T-helper 17 cell (primary cell): ENCODE measurements around the gene CD247. TPM values are rescaled to one million over a fixed set of nuclear protein-coding genes. Genes with fewer than 3 reads are reported as not detected.

Experiments
- ATAC-seq: fragments of 150-1000 bp; cut with Tn5 transposase; 2 replicates; pipeline ENCODE4 v1.10.0; 2021; ENCODE audit warnings: mild to moderate bottlenecking, moderate library complexity
- DNase-seq, 3 donors: peaks; one replicate each; pipeline versions ENCODE4 v3.0.0 to v3.0.0-alpha.2; 2020 to 2021
- H3K9me3 ChIP-seq: one replicate; pipeline ENCODE4 v1.7.0; 2013; ENCODE audit warnings: low read length, mild to moderate bottlenecking; ENCODE audit not compliant: control insufficient read depth, poor library complexity, severe bottlenecking
- H3K27ac Mint-ChIP-seq: one replicate; pipeline ENCODE4 v1.8.0; 2022; ENCODE audit warnings: mild to moderate bottlenecking, moderate library complexity, mixed read lengths
- H3K27me3 Mint-ChIP-seq: one replicate; pipeline ENCODE4 v1.8.0; 2022; ENCODE audit warnings: mixed read lengths
- H3K36me3 Mint-ChIP-seq: one replicate; pipeline ENCODE4 v1.8.0; 2022; ENCODE audit warnings: low read depth, mixed read lengths
- H3K4me1 Mint-ChIP-seq: one replicate; pipeline ENCODE4 v1.8.0; 2022; ENCODE audit warnings: mild to moderate bottlenecking, mixed read lengths
- H3K4me3 Mint-ChIP-seq: one replicate; pipeline ENCODE4 v1.8.0; 2022; ENCODE audit warnings: mild to moderate bottlenecking, moderate library complexity, mixed read lengths
- total RNA-seq, 4 donors: library from RNA in 2 of 4; stranded (reverse) in 2 of 4; gene quantifications; one replicate each; pipeline ENCODE4 v1.2.3 and lab custom pipeline; 2022 to 2026

CD247 gene
- total RNA-seq, 2 donors from 2014 or later, result 265 to 295 TPM

- DNase-seq (no peak), ATAC-seq (no peak)
Observed at GRCh38 chr1:167512046-167512654, 6.2 kb downstream of the CD247 start.

GRCh38 chr1:167511374-167511986 is 6.8 kb downstream of the CD247 start:
- DNase-seq (no peak), ATAC-seq (no peak)
- Mint-ChIP-seq H3K36me3 (peaks cover 3% of the 10 kb centered on the region), H3K4me1 (peaks cover 56% of the 10 kb centered on the region), H3K27ac (peak overlapping the region; percentile 99), H3K4me3 (peak overlapping the region; percentile 90), H3K27me3 (no peaks in the 10 kb centered on the region)
- no peaks in the 10 kb centered on the region for H3K9me3 ChIP-seq

More at GRCh38 chr1:167512046-167512654, 6.2 kb downstream of the CD247 start:
- Mint-ChIP-seq H3K36me3 (peaks cover 3% of the 10 kb centered on the region), H3K27me3 (no peaks in the 10 kb centered on the region), H3K4me1 (peaks cover 55% of the 10 kb centered on the region), H3K27ac (peak overlapping the region; percentile 99), H3K4me3 (peak overlapping the region; percentile 84)
- no peaks in the 10 kb centered on the region for H3K9me3 ChIP-seq

GRCh38 chr1:167510881-167511280 is 7.4 kb downstream of the CD247 start:
- H3K9me3 ChIP-seq, result no peaks in the 10 kb centered on the region
- Mint-ChIP-seq H3K4me3 (peak overlapping the region; percentile 90), H3K4me1 (peaks cover 51% of the 10 kb centered on the region), H3K27ac (peak overlapping the region; percentile 99), H3K27me3 (no peaks in the 10 kb centered on the region), H3K36me3 (peaks cover 3% of the 10 kb centered on the region)
- ATAC-seq (peak; percentile 39), DNase-seq (no peak)

- Mint-ChIP-seq H3K27me3 (no peaks in the 10 kb centered on the region), H3K36me3 (peaks cover 3% of the 10 kb centered on the region), H3K4me1 (peaks cover 52% of the 10 kb centered on the region), H3K27ac (peak overlapping the region; percentile 99), H3K4me3 (peak overlapping the region; percentile 90)
- no peak for DNase-seq
- no peaks in the 10 kb centered on the region for H3K9me3 ChIP-seq
- peak; percentile 39 for ATAC-seq
Observed at GRCh38 chr1:167510244-167510643, 8.1 kb downstream of the CD247 start.

DNA sequence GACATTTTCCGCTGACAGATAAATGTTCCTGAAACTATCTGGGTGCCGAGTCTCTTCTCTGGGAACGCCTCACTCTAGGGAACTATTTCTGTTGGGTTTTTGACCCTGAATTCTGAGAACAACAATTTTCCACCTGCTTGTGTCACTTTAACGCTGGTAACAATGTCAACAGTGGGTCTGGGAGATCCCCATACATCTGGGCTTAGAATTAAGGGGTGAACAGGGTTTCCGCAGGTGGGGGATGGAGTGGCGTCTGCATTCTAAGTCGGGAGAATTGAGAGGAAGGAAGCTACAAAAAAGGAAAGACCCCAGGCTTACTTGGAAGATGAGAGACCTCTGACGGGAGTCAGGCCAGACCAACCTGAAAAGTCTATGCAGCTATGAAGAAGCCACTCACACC is 8.7 kb downstream of the CD247 start:
- no peaks in the 10 kb centered on the region for H3K27me3 Mint-ChIP-seq

DNA sequence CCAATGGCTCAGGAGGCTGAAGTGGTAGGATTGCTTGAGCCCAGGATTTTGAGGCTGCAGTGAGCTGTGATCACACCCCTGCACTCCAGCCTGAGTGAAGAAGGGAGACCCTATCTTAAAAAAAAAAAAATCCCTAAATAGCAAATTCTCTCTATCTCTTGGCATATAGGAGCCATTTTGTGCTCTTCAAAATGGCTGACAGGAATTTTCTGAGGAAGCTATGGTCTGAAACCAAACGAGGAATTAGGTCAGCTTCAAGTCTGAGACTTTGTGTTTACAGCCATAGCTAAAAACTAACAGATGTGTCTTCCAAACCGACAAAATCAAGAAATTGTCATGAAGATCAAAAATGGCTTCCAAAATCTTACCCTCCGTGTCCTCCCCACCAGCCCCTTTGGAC is 10.6 kb downstream of the CD247 start:
- Mint-ChIP-seq H3K36me3 (peaks cover 6% of the 10 kb centered on the region), H3K4me3 (no peak overlapping the region)

More for the DNA sequence above, 8.7 kb downstream of the CD247 start:
- Mint-ChIP-seq H3K4me1 (peaks cover 58% of the 10 kb centered on the region), H3K36me3 (peaks cover 3% of the 10 kb centered on the region), H3K4me3 (peak overlapping the region; percentile 90), H3K27ac (peak overlapping the region; percentile 99)
- ATAC-seq, result peak; percentile 72
- no peaks in the 10 kb centered on the region for H3K9me3 ChIP-seq
- peak in 1 of 3 donors; percentile 31 for DNase-seq

DNA sequence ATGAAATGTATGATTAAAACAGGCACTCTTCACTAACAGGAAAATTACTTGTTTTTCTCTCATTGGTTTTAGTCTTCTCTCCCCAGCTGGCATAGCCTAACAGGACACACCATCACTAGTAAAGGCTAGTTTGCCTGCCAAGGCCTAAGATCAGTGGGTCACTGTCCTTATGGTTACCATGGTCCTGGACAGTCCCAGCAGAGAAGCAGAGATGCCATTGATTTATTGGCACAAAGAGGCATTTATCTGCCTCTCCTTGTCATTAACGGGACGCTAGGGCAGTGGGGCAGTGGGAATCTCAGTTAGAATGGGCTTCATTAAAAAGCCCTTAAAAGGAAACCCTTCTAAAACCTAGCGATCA is 13.9 kb downstream of the CD247 start:
- DNase-seq (no peak), ATAC-seq (no peak)
- Mint-ChIP-seq H3K27ac (peak overlapping the region; percentile 98), H3K36me3 (peaks cover 3% of the 10 kb centered on the region), H3K4me1 (peaks cover 71% of the 10 kb centered on the region), H3K27me3 (no peaks in the 10 kb centered on the region), H3K4me3 (no peak overlapping the region)
- H3K9me3 ChIP-seq, result no peaks in the 10 kb centered on the region

More for the DNA sequence above, 10.6 kb downstream of the CD247 start:
- ATAC-seq (no peak), DNase-seq (no peak)
- H3K27ac Mint-ChIP-seq, result peak overlapping the region; percentile 99
- H3K4me1 Mint-ChIP-seq, result peaks cover 69% of the 10 kb centered on the region
- no peaks in the 10 kb centered on the region for H3K9me3 ChIP-seq
- H3K27me3 Mint-ChIP-seq, result no peaks in the 10 kb centered on the region

GRCh38 chr1:167503626-167504466 is 14.5 kb downstream of the CD247 start:
- Mint-ChIP-seq H3K27ac (peak overlapping the region; percentile 98), H3K27me3 (no peaks in the 10 kb centered on the region), H3K4me1 (peaks cover 74% of the 10 kb centered on the region), H3K36me3 (peaks cover 3% of the 10 kb centered on the region), H3K4me3 (peak overlapping the region; percentile 82)
- H3K9me3 ChIP-seq, result no peaks in the 10 kb centered on the region
- ATAC-seq (no peak), DNase-seq (no peak)

DNA sequence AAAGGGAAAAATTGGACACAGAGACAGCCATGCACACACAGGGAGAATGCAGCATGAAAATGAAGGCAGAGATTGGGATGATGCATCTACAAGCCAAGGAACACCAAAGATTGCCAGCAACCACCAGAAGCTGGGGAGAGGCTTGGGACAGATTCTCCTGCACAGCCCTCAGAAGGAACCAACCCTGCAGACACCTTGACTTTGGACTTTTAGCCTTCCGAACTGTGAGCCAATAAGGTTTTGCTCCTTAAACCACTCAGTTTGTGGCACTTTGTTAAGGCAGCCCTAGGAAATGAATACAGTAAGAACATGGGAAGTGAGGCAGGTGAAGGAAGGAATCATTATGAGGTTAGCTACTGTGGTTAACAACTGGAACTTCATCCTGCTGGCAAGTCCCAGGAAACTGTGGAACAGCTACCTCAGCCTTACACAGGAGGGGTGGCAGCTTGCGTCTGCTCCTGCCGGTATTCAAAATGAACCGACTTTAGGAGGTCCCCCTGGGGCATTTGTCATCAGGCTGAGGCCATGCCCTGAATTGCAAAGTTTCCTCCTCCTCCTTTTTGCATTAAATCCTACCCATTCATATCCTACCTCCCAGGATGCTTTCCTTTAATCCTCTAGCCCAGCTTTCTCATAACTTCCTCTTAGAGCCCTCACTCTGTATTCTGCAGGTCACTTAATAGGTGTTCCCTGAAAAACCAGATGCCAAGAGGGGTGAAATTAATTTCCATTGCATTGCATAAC is 15.4 kb downstream of the CD247 start:
- no peaks in the 10 kb centered on the region for H3K9me3 ChIP-seq
- peaks cover 78% of the 10 kb centered on the region for H3K4me1 Mint-ChIP-seq
- H3K27ac Mint-ChIP-seq, result peak overlapping the region; percentile 98
- no peaks in the 10 kb centered on the region for H3K27me3 Mint-ChIP-seq
- H3K36me3 Mint-ChIP-seq, result peaks cover 6% of the 10 kb centered on the region
- ATAC-seq (no peak), DNase-seq (no peak)
- peak overlapping the region; percentile 83 for H3K4me3 Mint-ChIP-seq

DNA sequence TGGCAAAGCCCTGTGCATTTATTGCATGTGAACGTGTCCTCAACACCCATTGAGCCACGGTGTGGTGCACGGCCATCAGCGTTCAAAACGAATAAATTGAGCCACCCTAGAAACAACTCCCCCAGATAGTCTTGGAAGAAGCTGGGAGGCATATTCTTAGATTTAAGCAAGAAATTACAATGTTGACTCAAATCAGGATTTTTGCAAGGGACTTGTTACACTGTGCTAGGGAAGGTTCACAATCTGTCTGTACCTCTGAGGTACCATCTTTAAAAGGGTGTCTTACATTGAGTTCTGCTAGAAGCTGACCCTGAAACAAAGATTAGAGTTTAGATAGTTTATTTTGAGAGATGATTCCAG is 16.2 kb downstream of the CD247 start:
- H3K36me3 Mint-ChIP-seq, result peaks cover 6% of the 10 kb centered on the region
- H3K4me1 Mint-ChIP-seq, result peaks cover 84% of the 10 kb centered on the region
- H3K27me3 Mint-ChIP-seq, result no peaks in the 10 kb centered on the region
- H3K4me3 Mint-ChIP-seq, result peak overlapping the region; percentile 83
- no peak for ATAC-seq
- peak overlapping the region; percentile 98 for H3K27ac Mint-ChIP-seq
- no peak for DNase-seq
- H3K9me3 ChIP-seq, result no peaks in the 10 kb centered on the region

DNA sequence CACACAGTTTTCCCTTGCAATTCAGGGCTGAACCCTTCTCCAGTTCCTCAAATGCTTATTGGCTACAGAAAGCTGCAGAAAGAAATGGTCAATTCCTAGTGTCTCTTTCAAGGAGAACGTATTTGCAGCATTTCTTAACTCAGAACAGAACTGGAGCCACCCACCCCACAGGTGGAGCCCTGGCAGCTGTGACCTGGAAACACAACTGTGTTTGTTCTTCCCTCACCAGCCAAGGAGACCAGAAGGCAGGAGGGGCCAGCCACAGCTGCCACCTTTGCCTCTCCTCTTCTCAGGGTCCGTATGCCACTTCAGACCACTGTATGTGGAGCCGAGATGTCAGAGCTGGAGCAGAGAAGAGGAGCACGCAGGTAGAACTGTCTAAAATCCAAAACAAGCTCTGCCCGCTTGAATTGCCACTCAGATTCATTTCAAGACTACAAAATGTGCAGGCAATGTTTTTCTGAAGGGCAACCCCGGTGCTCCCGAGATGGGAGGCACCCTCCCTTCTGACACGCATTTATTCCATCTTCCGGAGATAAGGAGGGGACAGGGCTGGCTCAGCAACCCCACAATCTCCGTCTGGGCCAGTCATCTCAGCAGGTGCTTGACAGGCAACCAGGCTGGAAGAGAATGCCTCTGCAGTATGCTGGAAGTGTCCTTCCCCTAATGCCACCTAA is 16.7 kb downstream of the CD247 start:
- H3K36me3 Mint-ChIP-seq, result peaks cover 6% of the 10 kb centered on the region
- ATAC-seq (peak; percentile 21), DNase-seq (no peak)
- H3K27me3 Mint-ChIP-seq, result no peaks in the 10 kb centered on the region
- no peaks in the 10 kb centered on the region for H3K9me3 ChIP-seq
- H3K4me1 Mint-ChIP-seq, result peaks cover 83% of the 10 kb centered on the region
- peak overlapping the region; percentile 98 for H3K27ac Mint-ChIP-seq
- peak overlapping the region; percentile 83 for H3K4me3 Mint-ChIP-seq

GRCh38 chr1:167500283-167500860 is 18.0 kb downstream of the CD247 start:
- no peaks in the 10 kb centered on the region for H3K9me3 ChIP-seq
- peaks cover 13% of the 10 kb centered on the region for H3K36me3 Mint-ChIP-seq
- ATAC-seq, result peak; percentile 46
- H3K4me1 Mint-ChIP-seq, result peaks cover 93% of the 10 kb centered on the region
- H3K4me3 Mint-ChIP-seq, result peak overlapping the region; percentile 83
- H3K27me3 Mint-ChIP-seq, result no peaks in the 10 kb centered on the region
- H3K27ac Mint-ChIP-seq, result peak overlapping the region; percentile 98
- DNase-seq, result no peak
